ENCODE results near the gene RPL3.

The RPL3 gene

GRCh38 chr22:39288135-39288898 is 31.1 kb downstream of the RPL3 start:
- Histone ChIP-seq H3K14ac (ENCODE audit: low read length in 2 of 2) (peak overlapping the region in 1 of 2 experiments; percentile 37), H3K18ac (ENCODE audit: low read depth in 1 of 2, low read length in 2 of 2) (peak overlapping the region; percentile 23 to 64), H3K36me3 (ENCODE audit: control insufficient read depth in 1 of 2, insufficient read depth in 2 of 2, low read depth in 1 of 2, low read length in 2 of 2) (no peaks in the 10 kb centered on the region), H2AFZ (ENCODE audit: low read depth, low read length) (no peak overlapping the region), H3K79me1 (replicated peaks; ENCODE audit: low read length, poor library complexity, severe bottlenecking) (no peaks in the 10 kb centered on the region), H3K9me3 (ENCODE audit: control insufficient read depth, low read length) (peaks cover 11% of the 10 kb centered on the region), H3K23ac (ENCODE audit: low read length in 2 of 2) (no peak overlapping the region), H4K91ac (ENCODE audit: low read length) (peak overlapping the region; percentile 65), H3K27me3 (ENCODE audit: control insufficient read depth in 1 of 2, insufficient read depth in 1 of 2, low read length in 2 of 2) (peaks cover 0 to 21% of the 10 kb centered on the region in 2 experiments), H2AK5ac (ENCODE audit: low read length, severe bottlenecking) (peak overlapping the region; percentile 97), H4K8ac (ENCODE audit: low read length) (no peak overlapping the region), H3K4me1 (ENCODE audit: control insufficient read depth, insufficient read depth, low read depth, low read length) (peaks cover 61% of the 10 kb centered on the region), H3K4me3 (ENCODE audit: insufficient read depth in 1 of 2, low read depth in 1 of 2, low read length in 2 of 2) (no peak overlapping the region), H3K9ac (ENCODE audit: low read length) (no peak overlapping the region), H3K4me2 (ENCODE audit: low read length, poor library complexity, severe bottlenecking) (no peak overlapping the region), H2BK12ac (ENCODE audit: low read length in 2 of 2) (peak overlapping the region in 1 of 2 experiments; percentile 70), H2BK5ac (ENCODE audit: low read depth, low read length, poor library complexity, severe bottlenecking) (peak overlapping the region; percentile 75), H3K4ac (ENCODE audit: low read depth in 1 of 2, low read length in 2 of 2) (peak overlapping the region in 1 of 2 experiments; percentile 40), H2BK120ac (ENCODE audit: low read depth, low read length) (no peak overlapping the region), H3K27ac (ENCODE audit: low read length, poor library complexity, severe bottlenecking) (peak overlapping the region; percentile 83), H2BK15ac (ENCODE audit: low read depth, poor library complexity, severe bottlenecking) (no peak overlapping the region)
- 79% methylated on average over 11 of the region's 13 CpGs for whole genome bisulfite sequencing
- peak; percentile 25 for DNase-seq

- H2AK5ac ChIP-seq (ENCODE audit: low read length, severe bottlenecking) = peak overlapping the region; percentile 63
- peak overlapping the region; percentile 84 for H2BK5ac ChIP-seq (ENCODE audit: low read depth, low read length, poor library complexity, severe bottlenecking)
- H2BK15ac ChIP-seq (ENCODE audit: low read depth, poor library complexity, severe bottlenecking) = no peak overlapping the region
- no peak overlapping the region for H3K23ac ChIP-seq (ENCODE audit: low read length in 2 of 2)
- peak overlapping the region; percentile 83 for H3K27ac ChIP-seq (ENCODE audit: low read length, poor library complexity, severe bottlenecking)
- peak; percentile 81 for DNase-seq
- no peak overlapping the region for H3K14ac ChIP-seq (ENCODE audit: low read length in 2 of 2)
- H2BK120ac ChIP-seq (ENCODE audit: low read depth, low read length) = no peak overlapping the region
- WGBS = 26% methylated on average over 6 of the region's 8 CpGs
- H4K91ac ChIP-seq (ENCODE audit: low read length) = no peak overlapping the region
- H3K9me3 ChIP-seq (ENCODE audit: control insufficient read depth, low read length) = peaks cover 11% of the 10 kb centered on the region
- H3K27me3 ChIP-seq (ENCODE audit: control insufficient read depth in 1 of 2, insufficient read depth in 1 of 2, low read length in 2 of 2) = peaks cover 0 to 21% of the 10 kb centered on the region in 2 experiments
- no peak overlapping the region for H2BK12ac ChIP-seq (ENCODE audit: low read length in 2 of 2)
- peaks cover 64% of the 10 kb centered on the region for H3K4me1 ChIP-seq (ENCODE audit: control insufficient read depth, insufficient read depth, low read depth, low read length)
- no peak overlapping the region for H3K4me2 ChIP-seq (ENCODE audit: low read length, poor library complexity, severe bottlenecking)
- H3K36me3 ChIP-seq (ENCODE audit: control insufficient read depth in 1 of 2, insufficient read depth in 2 of 2, low read depth in 1 of 2, low read length in 2 of 2) = no peaks in the 10 kb centered on the region
- H3K9ac ChIP-seq (ENCODE audit: low read length) = no peak overlapping the region
- H3K18ac ChIP-seq (ENCODE audit: low read depth in 1 of 2, low read length in 2 of 2) = no peak overlapping the region
- H2AFZ ChIP-seq (ENCODE audit: low read depth, low read length) = no peak overlapping the region
- no peaks in the 10 kb centered on the region for H3K79me1 ChIP-seq (replicated peaks; ENCODE audit: low read length, poor library complexity, severe bottlenecking)
- no peak overlapping the region for H3K4ac ChIP-seq (ENCODE audit: low read depth in 1 of 2, low read length in 2 of 2)
- H3K4me3 ChIP-seq (ENCODE audit: insufficient read depth in 1 of 2, low read depth in 1 of 2, low read length in 2 of 2) = no peak overlapping the region
- H4K8ac ChIP-seq (ENCODE audit: low read length) = no peak overlapping the region
Observed at GRCh38 chr22:39287076-39287725, 32.2 kb downstream of the RPL3 start.

GRCh38 chr22:39284983-39285382 is 34.4 kb downstream of the RPL3 start:
- Histone ChIP-seq H3K27me3 (ENCODE audit: control insufficient read depth in 1 of 2, insufficient read depth in 1 of 2, low read length in 2 of 2) (peaks cover 0 to 7% of the 10 kb centered on the region in 2 experiments), H3K9me3 (ENCODE audit: control insufficient read depth, low read length) (peaks cover 11% of the 10 kb centered on the region), H3K18ac (ENCODE audit: low read depth in 1 of 2, low read length in 2 of 2) (peak overlapping the region in 1 of 2 experiments; percentile 37), H3K4me2 (ENCODE audit: low read length, poor library complexity, severe bottlenecking) (no peak overlapping the region), H3K27ac (ENCODE audit: low read length, poor library complexity, severe bottlenecking) (no peak overlapping the region), H3K79me1 (replicated peaks; ENCODE audit: low read length, poor library complexity, severe bottlenecking) (no peaks in the 10 kb centered on the region), H3K9ac (ENCODE audit: low read length) (no peak overlapping the region), H3K4me1 (ENCODE audit: control insufficient read depth, insufficient read depth, low read depth, low read length) (peaks cover 42% of the 10 kb centered on the region), H3K14ac (ENCODE audit: low read length in 2 of 2) (no peak overlapping the region), H2AFZ (ENCODE audit: low read depth, low read length) (no peak overlapping the region), H3K36me3 (ENCODE audit: control insufficient read depth in 1 of 2, insufficient read depth in 2 of 2, low read depth in 1 of 2, low read length in 2 of 2) (no peaks in the 10 kb centered on the region), H2BK120ac (ENCODE audit: low read depth, low read length) (no peak overlapping the region), H2AK5ac (ENCODE audit: low read length, severe bottlenecking) (peak overlapping the region; percentile 9), H3K23ac (ENCODE audit: low read length in 2 of 2) (no peak overlapping the region), H2BK15ac (ENCODE audit: low read depth, poor library complexity, severe bottlenecking) (peak overlapping the region; percentile 36), H3K4ac (ENCODE audit: low read depth in 1 of 2, low read length in 2 of 2) (peak overlapping the region in 1 of 2 experiments; percentile 9), H3K4me3 (ENCODE audit: insufficient read depth in 1 of 2, low read depth in 1 of 2, low read length in 2 of 2) (no peak overlapping the region), H2BK12ac (ENCODE audit: low read length in 2 of 2) (peak overlapping the region; percentile 0 to 98), H4K91ac (ENCODE audit: low read length) (peak overlapping the region; percentile 44), H2BK5ac (ENCODE audit: low read depth, low read length, poor library complexity, severe bottlenecking) (no peak overlapping the region), H4K8ac (ENCODE audit: low read length) (no peak overlapping the region)
- no peak for DNase-seq
- WGBS = 94% methylated on average over 3 of the region's 3 CpGs
